GM10266 (cell line): ENCODE results near the gene PRSS3.
"Not testable (repeated sequence)": the region's sequence is repeated elsewhere in the genome, so short reads cannot be mapped to it uniquely, and the experiment has no call there.

Experiments
- DNase-seq: peaks from one replicate; pipeline ENCODE4 v3.0.0; 2012; ENCODE audit errors: extremely low spot score
- TF ChIP-seq, protein P1 (sequence below): IDR thresholded peaks from 2 replicates; pipeline ENCODE4 v1.5.1; 2012; ENCODE audit warnings: mild to moderate bottlenecking, low read depth; ENCODE audit not compliant: control insufficient read depth, insufficient read depth; ENCODE audit errors: missing control alignments

The PRSS3 gene

DNA sequence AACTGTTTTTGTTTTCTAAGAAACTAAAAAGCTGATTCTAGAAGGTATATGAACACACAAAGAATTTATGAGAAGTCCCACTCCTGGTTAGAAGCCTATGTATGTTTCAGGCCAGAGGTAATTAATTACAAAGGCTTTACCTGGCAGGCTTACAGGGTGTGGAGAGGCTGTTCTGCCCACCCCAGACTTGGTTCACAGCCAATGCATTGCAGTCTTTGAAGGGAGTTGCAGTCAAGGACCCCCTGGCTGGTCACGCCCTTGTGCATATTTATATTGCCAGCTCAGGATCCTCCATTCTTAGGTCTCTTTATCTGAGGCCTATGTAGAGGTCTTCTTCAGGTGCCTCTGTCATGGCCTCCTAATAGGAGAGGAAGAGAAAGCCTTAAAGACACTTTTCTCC, 13.6 kb upstream of the PRSS3 start:
- TF ChIP-seq, protein P1, sequence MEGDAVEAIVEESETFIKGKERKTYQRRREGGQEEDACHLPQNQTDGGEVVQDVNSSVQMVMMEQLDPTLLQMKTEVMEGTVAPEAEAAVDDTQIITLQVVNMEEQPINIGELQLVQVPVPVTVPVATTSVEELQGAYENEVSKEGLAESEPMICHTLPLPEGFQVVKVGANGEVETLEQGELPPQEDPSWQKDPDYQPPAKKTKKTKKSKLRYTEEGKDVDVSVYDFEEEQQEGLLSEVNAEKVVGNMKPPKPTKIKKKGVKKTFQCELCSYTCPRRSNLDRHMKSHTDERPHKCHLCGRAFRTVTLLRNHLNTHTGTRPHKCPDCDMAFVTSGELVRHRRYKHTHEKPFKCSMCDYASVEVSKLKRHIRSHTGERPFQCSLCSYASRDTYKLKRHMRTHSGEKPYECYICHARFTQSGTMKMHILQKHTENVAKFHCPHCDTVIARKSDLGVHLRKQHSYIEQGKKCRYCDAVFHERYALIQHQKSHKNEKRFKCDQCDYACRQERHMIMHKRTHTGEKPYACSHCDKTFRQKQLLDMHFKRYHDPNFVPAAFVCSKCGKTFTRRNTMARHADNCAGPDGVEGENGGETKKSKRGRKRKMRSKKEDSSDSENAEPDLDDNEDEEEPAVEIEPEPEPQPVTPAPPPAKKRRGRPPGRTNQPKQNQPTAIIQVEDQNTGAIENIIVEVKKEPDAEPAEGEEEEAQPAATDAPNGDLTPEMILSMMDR: no peak
- no peak for DNase-seq

DNA sequence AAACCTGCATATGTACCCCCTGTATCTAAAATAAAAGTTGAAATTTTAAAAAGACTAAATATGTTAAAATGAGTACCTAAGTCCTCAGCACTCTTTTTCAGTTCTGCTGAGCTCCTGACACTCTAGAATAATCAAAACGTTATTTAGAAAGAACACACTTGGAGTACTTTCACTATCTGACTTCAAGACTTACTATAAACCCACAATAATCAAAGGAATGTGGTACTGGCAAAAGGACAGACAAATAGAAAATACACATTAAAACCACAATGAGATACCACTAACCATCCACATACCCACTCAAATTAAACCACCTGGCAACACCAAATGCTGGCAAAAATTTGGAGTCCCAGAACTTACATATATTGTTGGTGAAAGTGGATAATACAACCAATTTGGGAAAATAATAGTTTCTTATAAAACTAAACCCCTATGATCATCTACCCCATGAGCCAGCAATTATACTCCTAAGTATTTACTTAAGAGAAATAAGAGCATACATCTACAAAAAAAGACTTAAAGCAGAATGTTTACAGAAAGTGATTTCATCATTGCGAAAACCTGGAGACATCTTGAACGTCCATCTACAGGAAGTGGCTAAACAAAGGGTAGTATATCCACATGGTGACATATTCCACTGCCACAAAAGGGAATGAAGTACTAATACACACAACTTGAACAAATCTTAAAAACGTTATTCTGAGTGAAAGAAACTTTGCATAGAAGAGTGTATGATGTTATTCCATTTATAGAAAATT, 12.8 kb upstream of the PRSS3 start:
- DNase-seq: no peak
- TF ChIP-seq, protein P1: no peak

- TF ChIP-seq, protein P1: no peak
- DNase-seq: no peak
Measured at GRCh38 chr9:33785914-33786313, 9.4 kb upstream of the PRSS3 start.

- DNase-seq: no peak
- TF ChIP-seq, protein P1: no peak
Measured at GRCh38 chr9:33786681-33787080, 8.7 kb upstream of the PRSS3 start.

DNA sequence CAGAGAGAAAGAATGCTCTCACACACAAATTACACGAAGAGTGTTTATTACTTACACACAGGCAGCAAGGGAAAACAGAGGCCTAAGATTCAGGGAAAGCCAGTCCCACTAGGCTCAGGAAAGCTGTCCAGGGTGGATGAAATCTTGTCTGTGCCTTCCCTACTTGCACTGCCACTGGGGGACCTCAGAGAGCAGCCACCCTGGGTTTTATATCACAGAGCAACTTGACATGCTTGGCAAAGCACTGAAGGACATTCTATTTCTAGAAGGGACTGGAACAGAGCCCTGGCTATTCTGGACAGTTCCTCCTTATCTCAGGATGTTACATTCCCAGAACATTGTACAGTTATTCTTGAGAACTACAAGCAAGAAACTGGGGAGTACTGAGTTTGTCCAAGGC, 7.5 kb upstream of the PRSS3 start:
- TF ChIP-seq, protein P1: no peak
- no peak for DNase-seq

DNA sequence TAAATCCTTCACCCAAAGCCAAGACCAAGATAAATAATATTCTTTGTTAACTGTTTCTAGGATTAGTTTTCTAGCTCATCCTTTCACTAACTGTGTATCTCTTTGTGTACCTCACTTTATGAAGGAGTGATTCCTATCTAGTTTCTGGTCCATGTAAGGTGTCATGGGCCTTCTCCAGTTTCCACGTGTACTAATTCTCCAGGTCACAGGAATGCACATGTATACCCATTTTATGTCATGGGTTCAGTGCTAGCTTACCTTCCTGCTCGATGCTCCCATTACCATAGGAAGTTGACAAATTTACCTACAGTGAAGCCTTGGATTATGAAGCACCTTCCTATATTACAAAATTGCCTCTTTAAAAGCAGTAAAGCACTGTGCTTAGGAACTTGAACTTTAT, 5.9 kb upstream of the PRSS3 start:
- not testable (repeated sequence) for DNase-seq

DNA sequence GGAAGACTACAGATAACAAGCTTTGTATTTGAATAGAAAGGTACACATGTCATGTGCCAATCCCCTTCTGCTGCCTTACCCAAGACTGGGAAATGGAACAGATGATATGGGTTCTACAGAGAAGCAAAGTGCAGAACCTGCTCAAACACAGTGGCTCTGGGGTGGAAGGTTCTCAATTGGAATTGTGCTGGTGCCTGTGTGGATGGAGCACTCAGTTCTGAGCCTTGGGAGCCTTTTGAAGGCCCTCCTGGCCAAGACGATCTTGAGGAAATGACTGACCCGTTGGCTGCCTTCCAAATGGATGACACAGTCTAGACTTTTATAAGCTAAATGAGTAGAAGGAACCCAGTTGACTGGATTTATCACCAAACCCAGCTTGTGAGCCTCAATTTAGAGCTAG, 4.2 kb upstream of the PRSS3 start:
- no peak for DNase-seq
- TF ChIP-seq, protein P1: no peak

DNA sequence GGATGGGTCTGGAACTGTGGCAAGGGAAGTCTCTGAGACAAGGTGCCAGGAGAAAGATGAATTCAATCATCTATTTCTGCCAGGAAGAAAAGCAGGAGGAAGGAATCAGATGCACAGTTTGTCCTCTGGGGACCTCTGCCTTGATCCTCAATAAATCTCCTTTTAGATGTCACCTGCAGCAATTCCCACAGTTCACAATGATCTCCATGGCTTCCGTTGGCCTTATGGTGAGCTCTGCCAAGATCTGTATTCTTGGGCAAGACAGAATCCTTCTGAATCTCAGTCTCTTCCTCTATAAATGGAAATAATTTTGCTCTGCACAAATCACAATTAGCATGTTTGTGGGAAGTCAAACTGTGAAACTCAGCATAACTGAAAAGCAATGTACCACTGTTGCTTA, 1.9 kb upstream of the PRSS3 start:
- DNase-seq: not testable (repeated sequence)

DNA sequence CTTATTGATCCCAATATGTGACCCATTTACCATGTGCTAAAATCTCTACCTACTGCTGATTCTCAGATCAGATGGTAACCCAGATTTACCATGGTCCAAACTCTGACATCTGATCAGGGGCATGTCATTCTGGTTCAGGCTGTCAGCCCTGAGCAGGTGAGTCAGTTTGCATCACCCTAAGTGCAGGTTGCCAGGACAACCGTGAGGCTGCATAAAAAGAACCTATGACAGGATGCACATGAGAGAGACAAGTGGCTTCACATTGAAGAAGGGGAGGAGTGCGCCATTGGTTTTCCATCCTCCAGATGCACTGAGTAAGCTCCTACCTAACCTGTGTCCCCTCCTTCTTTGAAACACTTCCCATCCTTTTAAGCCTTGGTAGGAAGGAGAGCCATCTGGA, 801 bp upstream of the PRSS3 start:
- TF ChIP-seq, protein P1: no peak
- no peak for DNase-seq
